Endothelial cell of umbilical vein (primary cell): Measurements from ENCODE around the gene TOMM20. TPM values are rescaled to one million over a fixed set of nuclear protein-coding genes. Genes with fewer than 3 reads are reported as not detected.

Experiments used
- BruUV-seq: library from RNA; stranded (reverse); fragments of 400-500 nt; replicated peaks from 2 replicates; lab custom pipeline; 2021; lab: Mats Ljungman, UMichigan
- CTCF ChIA-PET: fragments of 300-600, 350-600 bp; sonication (Branson Sonifier 250); formaldehyde crosslinking; loops from one replicate; lab custom pipeline; 2021; ENCODE audit warnings: antibody characterized with exemption, inconsistent platforms; lab: Charles Lee
- POLR2A ChIA-PET: fragments of 300-600, 350-600 bp; sonication (Branson Sonifier 250); formaldehyde crosslinking; loops from one replicate; lab custom pipeline; 2021; ENCODE audit warnings: antibody characterized with exemption, inconsistent platforms; lab: Charles Lee
- DNase-seq: peaks from one replicate; pipeline ENCODE4 v3.0.0-alpha.2; 2011; ENCODE audit warnings: low read depth, low spot score
- FAIRE-seq: peaks from 2 replicates; lab custom pipeline; 2011; peaks lifted over from hg19 to GRCh38; lab: Jason Lieb, UNC
- H2AFZ ChIP-seq: 2 replicates; pipeline ENCODE4 v1.6.0; 2012; ENCODE audit warnings: low read depth, low read length, control low read depth, inconsistent platforms
- H3K27ac ChIP-seq: 2 replicates; pipeline ENCODE4 v1.5.1; 2011; ENCODE audit warnings: low read depth, mild to moderate bottlenecking, control low read depth, low read length, moderate library complexity; ENCODE audit not compliant: insufficient read depth
- H3K27me3 ChIP-seq, 2 experiments: 2 replicates each; pipeline versions ENCODE4 v1.6.0 to v1.6.1; 2011; ENCODE audit warnings: low read length in 2 of 2, mixed read lengths in 1 of 2; ENCODE audit not compliant: control insufficient read depth in 2 of 2, insufficient read depth in 2 of 2
- H3K36me3 ChIP-seq, 2 experiments: 2 replicates in 1 of 2; 3 replicates in 1 of 2; pipeline ENCODE4 v1.5.1; 2011; ENCODE audit warnings: low read length in 2 of 2, mild to moderate bottlenecking in 1 of 2, moderate library complexity in 1 of 2; ENCODE audit not compliant: control insufficient read depth in 2 of 2, insufficient read depth in 2 of 2; ENCODE audit errors: extremely low read depth in 1 of 2
- H3K4me1 ChIP-seq: 3 replicates; pipeline ENCODE4 v1.5.1; 2011; ENCODE audit warnings: mild to moderate bottlenecking, low read length; ENCODE audit not compliant: control insufficient read depth, insufficient read depth; ENCODE audit errors: extremely low read depth
- H3K4me2 ChIP-seq: 2 replicates; pipeline ENCODE4 v1.6.1; 2011; ENCODE audit warnings: low read length, control low read depth, mixed read lengths; ENCODE audit not compliant: insufficient read depth
- H3K4me3 ChIP-seq, 3 experiments: fragments of 200-600 bp in 1 of 3; sonication (generic), shearing (Covaris generic) in 1 of 3; replicated peaks in 1 of 3; 2 replicates each; pipeline ENCODE4 v1.5.1; 2011 to 2016; ENCODE audit warnings: control low read depth in 3 of 3, low read length in 3 of 3, mild to moderate bottlenecking in 2 of 3, inconsistent platforms in 1 of 3, low read depth in 1 of 3, moderate library complexity in 1 of 3; ENCODE audit not compliant: insufficient read depth in 1 of 3
- H3K79me2 ChIP-seq: 2 replicates; pipeline ENCODE4 v1.6.0; 2012; ENCODE audit warnings: low read length, inconsistent platforms; ENCODE audit not compliant: control insufficient read depth, insufficient read depth
- H3K9ac ChIP-seq: replicated peaks from 2 replicates; pipeline ENCODE3; 2011; ENCODE audit warnings: low read length, control low read depth; ENCODE audit not compliant: insufficient read depth; ENCODE audit errors: extremely low read depth
- H3K9me1 ChIP-seq: replicated peaks from 3 replicates; pipeline ENCODE4 v1.6.0; 2011; ENCODE audit warnings: mild to moderate bottlenecking, low read length; ENCODE audit not compliant: control insufficient read depth, insufficient read depth; ENCODE audit errors: extremely low read depth
- H3K9me3 ChIP-seq: replicated peaks from 2 replicates; pipeline ENCODE4 v1.5.1; 2012; ENCODE audit warnings: low read length, inconsistent platforms; ENCODE audit not compliant: control insufficient read depth, insufficient read depth
- H4K20me1 ChIP-seq: replicated peaks from 2 replicates; pipeline ENCODE3; 2011; ENCODE audit warnings: mild to moderate bottlenecking, low read length; ENCODE audit not compliant: control insufficient read depth, insufficient read depth; ENCODE audit errors: extremely low read depth
- EZH2 ChIP-seq: IDR thresholded peaks from 2 replicates; pipeline ENCODE4 v1.6.1; 2012; ENCODE audit warnings: borderline replicate concordance, low read depth, mild to moderate bottlenecking, moderate library complexity, low read length, inconsistent platforms; ENCODE audit not compliant: severe bottlenecking
- FOS ChIP-seq: IDR thresholded peaks from 2 replicates; pipeline ENCODE4 v1.6.1; 2011; ENCODE audit warnings: mild to moderate bottlenecking, low read length, moderate library complexity, borderline replicate concordance; ENCODE audit not compliant: insufficient read depth
- GATA2 ChIP-seq: IDR thresholded peaks from 2 replicates; pipeline ENCODE4 v1.7.0; 2011; ENCODE audit warnings: low read depth, mild to moderate bottlenecking, moderate library complexity, mixed read lengths, low read length; ENCODE audit not compliant: insufficient read length, insufficient read depth
- JUN ChIP-seq: IDR thresholded peaks from 2 replicates; pipeline ENCODE4 v1.6.1; 2011; ENCODE audit warnings: borderline replicate concordance, low read depth; ENCODE audit not compliant: insufficient read length, insufficient read depth
- MYC ChIP-seq: IDR thresholded peaks from one replicate; pipeline ENCODE4 v1.6.1; 2011; ENCODE audit warnings: mild to moderate bottlenecking, low read depth, low read length
- POLR2A ChIP-seq: IDR thresholded peaks from 2 replicates; pipeline ENCODE4 v1.6.1; 2012; ENCODE audit warnings: low read depth, mild to moderate bottlenecking, control low read depth, low read length
- POLR2AphosphoS5 ChIP-seq: IDR thresholded peaks from 2 replicates; pipeline ENCODE4 v1.6.1; 2012; ENCODE audit warnings: low read depth, mild to moderate bottlenecking, control low read depth, low read length, moderate library complexity; ENCODE audit not compliant: insufficient read depth
- dilution Hi-C: fragments of 300-500 bp; cut with MboI; formaldehyde crosslinking; loops from one replicate; pipeline ENCODE4 v1.15.0; 2019; ENCODE audit warnings: low sequenced_read_pairs; ENCODE audit not compliant: extremely low pct_ligation_motif_present
- intact Hi-C: fragments of 100-400 bp; cut with micrococcal nuclease; formaldehyde crosslinking; loops from one replicate; pipeline ENCODE4 v1.10.0; 2022
- polyA plus RNA-seq, 4 experiments: library from polyadenylated mRNA; depleted of rRNA in 3 of 4; stranded (reverse) in 3 of 4; unstranded in 1 of 4; fragments of >200 nt; gene quantifications; 2 replicates each; pipeline versions ENCODE4 v1.2.1 to v1.2.3, GENCODE V29; 2011 to 2012; ENCODE audit warnings: missing spikeins in 1 of 4
- total RNA-seq: library from RNA; stranded (reverse); gene quantifications from 2 replicates; pipeline ENCODE4 v1.2.3, GENCODE V29; 2021
- TF ChIP-seq, protein P1 (sequence below), 2 donors: IDR thresholded peaks; 1 replicate in 1 of 2; 2 replicates in 1 of 2; pipeline ENCODE4 v1.5.1; 2011; ENCODE audit warnings: low read length in 2 of 2, mild to moderate bottlenecking in 2 of 2, moderate library complexity in 2 of 2, control low read depth in 1 of 2, inconsistent platforms in 1 of 2, low read depth in 1 of 2; ENCODE audit not compliant: insufficient read depth in 1 of 2; ENCODE audit errors: extremely low read depth in 1 of 2
- TF ChIP-seq, protein P2 (sequence below): IDR thresholded peaks from 2 replicates; pipeline ENCODE4 v1.6.1; 2011; ENCODE audit not compliant: insufficient read depth, insufficient read length

The TOMM20 gene
- total and polyA plus RNA-seq, 2 donors (not counting 3 experiments of a cell fraction or from before 2014, with no cell fraction given): 42.5 to 98.4 TPM

DNA sequence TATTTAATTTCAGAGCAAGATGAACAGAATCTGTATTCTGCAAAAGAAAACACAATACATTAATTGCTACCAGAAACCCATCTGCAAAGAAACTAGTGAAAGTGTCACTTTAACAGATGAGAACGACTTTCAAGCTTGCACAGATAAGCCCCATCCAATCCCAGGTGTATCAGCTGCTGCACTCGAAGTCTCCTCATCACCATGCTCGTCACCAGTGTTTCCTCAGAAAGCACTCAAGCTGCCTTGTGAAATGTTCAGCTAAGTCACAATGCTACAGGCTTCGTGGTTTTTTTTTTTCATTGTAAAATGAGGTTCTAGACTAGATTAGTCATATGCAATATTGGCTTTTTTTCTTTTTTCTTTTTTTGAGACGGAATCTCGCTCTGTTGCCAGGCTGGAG is 3.3 kb upstream of the TOMM20 start:
- H3K4me1 ChIP-seq: peaks cover 8% of the 10 kb centered on the region
- H3K9ac ChIP-seq: no peak overlapping the region
- intact Hi-C loops (no loop called here), dilution Hi-C loops (no loop called here)
- H3K79me2 ChIP-seq: peaks cover 17% of the 10 kb centered on the region
- no peaks in the 10 kb centered on the region for H3K27me3 ChIP-seq
- FAIRE-seq (no peak), DNase-seq (no peak)
- H4K20me1 ChIP-seq: no peaks in the 10 kb centered on the region
- H3K4me2 ChIP-seq: no peak overlapping the region
- POLR2A ChIA-PET: interaction anchor here (0.6 kb wide), 1 partner anchor 608 kb away, joined by 3 read pairs; no protein-coding TSS in a partner anchor
- no peak overlapping the region for H2AFZ ChIP-seq
- H3K9me1 ChIP-seq: no peaks in the 10 kb centered on the region
- peaks cover 12 to 17% of the 10 kb centered on the region in 2 experiments for H3K36me3 ChIP-seq
- no peaks in the 10 kb centered on the region for H3K9me3 ChIP-seq
- no peak overlapping the region for H3K4me3 ChIP-seq
- TF ChIP-seq, protein P1, sequence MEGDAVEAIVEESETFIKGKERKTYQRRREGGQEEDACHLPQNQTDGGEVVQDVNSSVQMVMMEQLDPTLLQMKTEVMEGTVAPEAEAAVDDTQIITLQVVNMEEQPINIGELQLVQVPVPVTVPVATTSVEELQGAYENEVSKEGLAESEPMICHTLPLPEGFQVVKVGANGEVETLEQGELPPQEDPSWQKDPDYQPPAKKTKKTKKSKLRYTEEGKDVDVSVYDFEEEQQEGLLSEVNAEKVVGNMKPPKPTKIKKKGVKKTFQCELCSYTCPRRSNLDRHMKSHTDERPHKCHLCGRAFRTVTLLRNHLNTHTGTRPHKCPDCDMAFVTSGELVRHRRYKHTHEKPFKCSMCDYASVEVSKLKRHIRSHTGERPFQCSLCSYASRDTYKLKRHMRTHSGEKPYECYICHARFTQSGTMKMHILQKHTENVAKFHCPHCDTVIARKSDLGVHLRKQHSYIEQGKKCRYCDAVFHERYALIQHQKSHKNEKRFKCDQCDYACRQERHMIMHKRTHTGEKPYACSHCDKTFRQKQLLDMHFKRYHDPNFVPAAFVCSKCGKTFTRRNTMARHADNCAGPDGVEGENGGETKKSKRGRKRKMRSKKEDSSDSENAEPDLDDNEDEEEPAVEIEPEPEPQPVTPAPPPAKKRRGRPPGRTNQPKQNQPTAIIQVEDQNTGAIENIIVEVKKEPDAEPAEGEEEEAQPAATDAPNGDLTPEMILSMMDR (IDR thresholded peaks at IDR 0.05; ENCODE audit: extremely low read depth in 1 of 2, insufficient read depth in 1 of 2, low read depth in 1 of 2, low read length in 2 of 2): no peak
- TF ChIP-seq JUN: no peak
- TF ChIP-seq EZH2: no peak
- no peak for TF ChIP-seq FOS
- TF ChIP-seq POLR2AphosphoS5: no peak
- no peak for TF ChIP-seq POLR2A
- TF ChIP-seq, protein P2, sequence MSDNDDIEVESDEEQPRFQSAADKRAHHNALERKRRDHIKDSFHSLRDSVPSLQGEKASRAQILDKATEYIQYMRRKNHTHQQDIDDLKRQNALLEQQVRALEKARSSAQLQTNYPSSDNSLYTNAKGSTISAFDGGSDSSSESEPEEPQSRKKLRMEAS: no peak
- TF ChIP-seq GATA2: no peak
- TF ChIP-seq MYC: no peak
- BruUV-seq: no TSS peak
- H3K27ac ChIP-seq: no peak overlapping the region
- CTCF ChIA-PET: interaction anchor here (1.3 kb wide), 1 partner anchor 283 kb away, joined by 4 read pairs; no protein-coding TSS in a partner anchor
